GM21786 (cell line): ENCODE measurements around the gene COL9A3.

Experiments used
- ATAC-seq: cut with Tn5 transposase; IDR thresholded peaks from one replicate; pipeline ENCODE4 v1.9.1; 2021; ENCODE audit not compliant: unreplicated experiment

Gene COL9A3

DNA sequence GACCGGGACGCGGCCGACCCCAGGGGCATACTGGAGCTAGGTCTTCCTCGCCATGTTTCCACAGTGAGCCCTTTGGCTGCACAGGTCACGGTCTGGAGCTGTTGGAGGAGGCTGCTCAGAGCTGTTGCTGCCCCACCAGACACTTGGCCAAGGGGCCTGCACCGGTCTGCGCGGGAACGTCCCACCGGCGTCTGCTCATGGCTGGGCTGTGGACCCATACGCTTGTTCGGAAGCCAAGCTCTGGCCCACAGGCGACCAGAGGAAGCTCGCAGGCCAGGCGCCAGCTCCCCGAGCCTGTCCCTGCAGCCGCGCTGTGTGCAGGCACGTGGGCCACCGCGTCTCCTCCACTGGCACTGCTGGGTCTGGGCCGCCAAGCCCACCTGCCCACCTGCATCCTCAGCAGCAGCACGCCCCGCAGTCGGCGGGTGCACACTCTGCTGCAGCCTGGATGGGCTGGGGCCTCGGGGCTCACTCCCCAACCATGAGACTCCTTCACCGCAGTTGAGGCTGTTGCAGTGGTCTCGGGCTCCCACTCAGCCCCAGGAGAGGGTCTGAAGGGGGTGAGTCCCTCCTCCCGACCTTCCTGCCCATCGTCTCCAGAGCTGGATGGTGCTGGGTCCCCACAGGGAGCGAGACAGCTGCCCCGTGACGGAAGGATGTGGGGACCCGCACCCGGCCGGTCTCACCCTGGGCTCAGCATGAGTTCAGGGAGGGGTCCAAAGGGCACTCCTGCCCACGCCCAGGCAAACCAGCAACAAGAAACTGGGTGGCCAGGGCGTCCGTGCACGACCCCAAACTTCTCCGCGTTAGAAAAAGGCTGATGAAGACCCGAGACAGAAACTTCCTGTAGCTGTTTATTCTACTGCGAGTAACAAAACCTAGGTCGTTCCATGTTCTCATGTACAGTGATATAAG, 60.3 kb downstream of the COL9A3 start:
- ATAC-seq = no peak

DNA sequence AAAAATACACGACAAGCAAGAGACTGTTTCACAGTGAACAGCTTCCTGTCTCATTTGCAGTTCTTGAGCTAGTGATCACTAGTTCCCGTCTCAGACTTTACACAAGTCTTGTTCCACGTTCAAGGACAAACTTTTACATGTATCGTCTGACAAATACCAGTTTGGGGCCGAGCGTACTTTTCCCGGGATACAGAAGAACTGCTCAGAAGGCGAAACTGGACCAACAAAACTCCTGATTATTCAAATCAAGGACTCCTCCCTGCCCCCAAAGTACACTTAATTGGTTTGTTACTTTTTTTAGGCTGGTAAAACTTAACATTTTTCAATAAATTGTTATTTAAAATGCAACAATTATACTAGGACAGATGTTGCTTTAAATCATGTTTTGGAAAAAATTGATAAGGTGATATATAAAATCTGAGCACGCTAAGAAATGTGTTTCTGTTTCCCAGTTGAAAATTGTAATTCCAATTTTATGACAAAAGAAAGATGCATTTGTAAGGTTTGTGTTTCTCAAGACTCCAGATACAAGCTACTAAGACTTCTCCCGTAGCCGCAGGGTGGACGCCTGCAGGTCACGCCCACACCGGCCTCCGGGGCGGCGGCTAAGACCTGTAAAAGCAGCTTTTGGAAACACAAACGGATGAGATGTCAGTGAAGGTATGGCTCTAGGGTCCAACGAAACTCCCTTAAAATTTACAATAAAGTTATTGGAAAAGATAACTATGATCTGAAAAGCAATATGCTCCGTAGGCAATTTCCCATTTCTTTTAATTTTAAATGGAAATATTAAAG, 61.6 kb downstream of the COL9A3 start:
- ATAC-seq = no peak

DNA sequence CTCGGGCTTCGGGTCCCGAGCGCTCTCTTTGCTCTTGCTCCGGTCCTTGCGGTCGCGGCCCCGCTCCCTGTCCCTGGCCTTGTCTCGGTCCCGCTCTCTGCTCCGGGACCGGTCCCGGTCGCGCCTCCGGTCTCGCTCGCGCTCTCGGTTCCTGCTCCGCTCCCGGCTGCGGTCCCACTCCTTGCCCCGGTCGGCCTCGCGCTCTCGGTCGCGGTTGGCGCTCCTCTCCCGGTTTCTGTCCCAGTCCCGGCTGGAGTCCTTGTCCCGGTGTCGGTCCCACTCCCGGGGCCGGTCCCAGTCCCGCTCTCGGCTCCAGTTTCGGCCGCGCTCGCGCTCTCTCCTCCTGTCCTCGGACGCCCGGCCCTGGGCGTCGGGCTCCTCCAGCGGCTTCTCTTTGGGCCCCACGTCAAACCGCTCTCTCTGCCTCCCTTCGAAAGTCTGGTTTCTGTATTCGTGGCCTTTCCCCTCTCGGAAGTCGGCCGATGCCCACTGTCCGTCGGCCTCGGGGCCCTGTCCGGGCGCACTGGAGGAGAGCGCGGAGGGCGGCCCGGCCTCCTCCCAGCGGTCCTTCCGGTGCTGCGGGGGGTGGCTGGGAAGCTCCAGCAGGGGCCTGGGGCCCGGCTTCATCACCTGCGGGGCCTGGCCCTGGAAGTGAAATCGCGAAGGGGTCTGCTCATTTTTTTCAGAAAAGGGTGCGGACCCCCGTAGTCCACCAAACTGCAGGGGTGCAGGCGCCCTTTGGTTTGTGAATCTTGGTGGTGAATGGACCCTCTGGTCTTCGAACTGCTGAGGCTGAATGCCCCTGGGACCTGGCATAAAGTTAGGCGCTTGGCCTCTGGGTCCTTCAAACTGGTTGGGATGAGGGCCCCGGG, 62.7 kb downstream of the COL9A3 start:
- no peak for ATAC-seq

DNA sequence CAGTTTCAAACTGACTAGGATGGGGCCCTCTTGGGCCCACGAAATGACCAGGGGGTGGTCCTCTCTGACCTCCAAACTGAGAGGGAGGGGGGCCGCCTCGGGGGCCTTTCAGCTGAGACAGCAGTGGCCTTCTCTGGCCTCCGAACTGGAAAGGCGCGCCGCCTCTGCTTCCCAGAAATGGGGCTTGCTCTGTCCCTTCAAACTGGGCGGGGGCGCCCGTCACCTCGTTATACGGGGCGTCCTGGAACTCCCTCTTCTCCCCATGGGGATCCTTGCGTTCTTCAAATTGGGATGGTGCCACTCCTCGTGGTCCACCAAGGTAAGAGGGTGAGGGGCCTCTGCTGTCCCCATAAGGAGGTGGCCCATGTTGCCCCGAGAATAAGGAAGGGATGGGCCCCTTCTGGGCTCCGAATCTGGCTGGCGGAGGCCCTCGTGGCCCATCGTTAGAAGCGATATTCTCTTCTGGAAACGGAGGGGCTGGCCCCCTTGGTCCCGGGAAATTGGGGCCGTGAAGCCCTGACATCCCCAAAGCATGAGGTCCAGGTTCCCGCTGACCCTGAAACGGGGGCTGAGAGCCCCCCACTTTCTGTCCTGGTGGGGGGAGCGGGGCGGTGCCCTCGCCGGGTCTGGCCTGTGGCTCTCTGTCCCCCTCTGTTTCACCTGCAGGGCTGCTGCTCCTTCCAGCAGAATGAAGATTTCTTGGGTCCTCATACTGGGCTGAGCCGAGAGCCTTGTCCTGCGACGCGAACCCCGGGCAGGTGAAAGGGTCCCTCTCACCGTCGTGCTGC, 63.5 kb downstream of the COL9A3 start:
- no peak for ATAC-seq

DNA sequence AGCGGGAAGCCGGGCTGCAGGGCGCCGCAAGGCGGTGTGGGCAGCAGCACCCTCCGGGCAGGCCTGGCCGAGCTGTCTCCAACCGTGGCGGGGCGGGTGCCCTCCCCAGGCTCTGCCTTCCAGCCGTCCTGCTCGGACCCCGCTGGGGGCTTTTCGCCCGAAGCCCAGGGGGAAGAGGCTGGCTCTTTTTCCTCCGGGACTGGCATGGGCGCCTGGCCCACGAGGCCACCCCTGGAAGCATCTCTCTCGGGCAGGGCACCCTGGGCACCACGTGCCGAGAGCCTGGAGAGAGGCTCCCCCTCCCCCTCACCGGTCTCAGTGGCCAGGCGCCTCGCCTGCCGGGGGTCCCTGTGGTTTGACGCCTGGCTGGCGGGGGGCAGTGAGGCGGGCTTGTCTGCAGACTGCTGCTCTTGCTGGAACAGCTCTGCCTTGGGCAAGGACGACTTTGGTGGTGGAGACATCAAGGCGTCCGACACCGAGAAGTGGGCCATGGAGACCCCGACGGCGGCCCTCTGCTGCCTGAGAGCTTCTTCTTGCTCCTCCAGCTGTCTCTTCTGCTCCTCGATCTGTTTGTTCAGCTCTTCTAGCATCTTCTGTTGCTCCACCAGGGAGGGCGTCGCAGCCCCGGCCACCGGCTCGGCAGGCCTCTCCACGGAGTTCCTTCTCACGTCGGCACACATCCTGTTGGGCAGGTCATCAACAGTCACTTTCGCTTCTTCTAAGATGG, 64.2 kb downstream of the COL9A3 start:
- no peak for ATAC-seq

DNA sequence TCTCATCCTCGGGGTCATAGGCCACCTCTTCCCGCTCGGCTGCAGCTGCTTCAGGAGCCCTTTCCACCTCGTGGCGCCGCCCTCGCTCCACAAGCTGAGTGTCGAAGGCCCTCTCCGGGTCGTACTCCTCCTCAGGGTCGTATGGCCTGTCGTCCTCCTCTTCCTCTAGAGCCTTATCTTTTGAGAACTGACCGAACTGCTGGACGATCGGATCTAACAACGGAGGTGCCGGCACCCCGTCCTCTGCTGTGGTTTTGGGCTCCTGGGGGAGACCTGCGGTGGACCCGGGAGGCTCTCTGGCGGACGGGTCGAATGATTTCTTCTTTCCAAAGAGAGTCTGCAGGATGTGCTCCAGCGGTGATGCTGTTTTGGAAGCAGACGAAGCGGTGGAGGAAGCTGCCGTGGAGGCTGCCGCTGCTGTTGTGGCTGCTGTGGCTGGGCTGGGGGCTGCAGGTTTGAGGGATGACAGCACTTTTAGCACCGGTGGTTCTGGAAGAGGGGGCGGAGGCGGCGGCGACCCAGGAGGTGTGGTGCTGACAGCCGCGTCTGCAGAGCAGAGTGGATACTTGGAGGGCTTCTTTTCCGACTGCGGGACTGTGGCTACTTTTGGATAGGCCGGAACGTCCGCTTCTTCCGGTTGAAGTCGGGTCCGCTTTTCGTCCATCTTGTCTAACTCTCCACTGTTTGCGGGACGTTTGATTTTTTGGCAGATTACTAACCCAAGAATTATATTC, 65.0 kb downstream of the COL9A3 start:
- ATAC-seq = no peak

DNA sequence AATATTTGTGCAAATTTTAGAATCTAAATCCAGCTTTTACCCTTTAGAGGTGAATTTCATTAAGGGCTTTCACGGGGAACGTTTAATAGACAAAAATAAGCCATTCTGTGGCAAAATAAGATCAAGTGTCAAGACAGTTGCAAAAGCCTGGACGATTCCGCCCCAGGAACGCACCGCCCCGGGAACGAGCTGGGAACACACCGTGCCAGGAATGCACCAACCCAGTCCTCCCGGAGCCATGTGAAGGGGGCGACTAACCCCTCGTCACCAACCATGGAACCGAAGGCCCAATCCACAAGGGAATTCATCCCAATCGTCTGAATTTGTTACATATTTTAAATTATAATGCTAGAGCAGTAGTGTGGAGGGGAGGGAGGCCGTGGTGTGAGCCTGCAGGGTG, 65.6 kb downstream of the COL9A3 start:
- ATAC-seq = no peak

DNA sequence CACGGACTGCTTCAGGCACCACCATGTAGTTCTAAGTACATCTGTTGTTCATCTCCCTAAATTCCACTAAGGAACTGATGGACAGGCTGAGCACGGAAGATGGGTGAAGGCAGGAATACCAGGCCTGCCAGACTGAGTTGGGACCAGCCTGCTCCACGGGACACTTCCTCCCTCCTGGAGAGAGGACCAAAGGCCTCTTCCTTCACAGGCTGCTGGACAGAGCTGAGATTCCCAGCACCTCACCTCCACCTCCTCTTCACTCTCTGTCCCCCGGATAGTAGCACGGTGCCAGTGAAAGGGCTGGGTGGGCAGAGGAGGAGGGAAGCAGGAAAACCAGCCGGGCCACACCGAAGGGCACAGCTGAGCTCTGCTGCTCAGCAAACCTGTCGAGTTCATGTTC, 67.7 kb downstream of the COL9A3 start:
- ATAC-seq = no peak

DNA sequence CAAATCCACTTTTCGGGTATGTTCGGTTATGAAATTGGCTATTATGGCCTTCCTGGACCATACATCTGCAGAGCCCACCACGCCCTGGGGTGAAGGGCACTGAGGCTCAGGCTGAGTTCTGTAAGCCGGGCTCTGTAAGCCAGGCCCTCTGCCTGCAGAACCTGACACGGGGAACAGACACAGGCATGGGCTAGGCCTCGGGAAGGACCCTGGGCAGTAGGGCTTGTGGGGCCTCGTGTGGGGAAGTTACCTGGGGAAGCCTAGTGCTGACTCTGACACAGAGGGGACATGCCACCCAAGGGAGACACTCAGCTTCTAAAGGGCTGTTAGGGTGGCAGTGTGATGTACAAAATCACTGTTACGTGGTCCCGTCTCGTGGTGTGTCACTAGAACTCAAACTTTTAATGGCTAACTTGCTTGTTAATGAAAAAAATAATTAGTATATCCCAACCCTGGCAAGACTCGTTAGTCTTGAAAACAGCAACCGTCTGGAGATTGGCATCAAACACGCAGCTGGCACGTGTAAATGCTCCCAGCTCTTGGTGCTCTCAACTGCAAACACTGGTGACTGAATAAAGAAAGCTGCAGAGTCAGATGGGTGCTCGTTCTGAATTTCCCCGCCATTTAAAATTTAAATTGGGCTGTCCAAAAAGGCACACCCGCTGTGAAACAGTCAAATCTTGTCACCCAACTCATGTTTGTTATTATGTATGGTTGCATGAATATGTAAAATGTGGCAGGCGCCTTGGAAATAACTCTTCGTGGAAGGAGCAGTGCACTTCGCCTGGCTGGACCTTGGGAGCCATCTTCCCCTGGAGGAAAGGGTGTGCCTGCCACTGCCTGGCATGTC, 68.4 kb downstream of the COL9A3 start:
- no peak for ATAC-seq

DNA sequence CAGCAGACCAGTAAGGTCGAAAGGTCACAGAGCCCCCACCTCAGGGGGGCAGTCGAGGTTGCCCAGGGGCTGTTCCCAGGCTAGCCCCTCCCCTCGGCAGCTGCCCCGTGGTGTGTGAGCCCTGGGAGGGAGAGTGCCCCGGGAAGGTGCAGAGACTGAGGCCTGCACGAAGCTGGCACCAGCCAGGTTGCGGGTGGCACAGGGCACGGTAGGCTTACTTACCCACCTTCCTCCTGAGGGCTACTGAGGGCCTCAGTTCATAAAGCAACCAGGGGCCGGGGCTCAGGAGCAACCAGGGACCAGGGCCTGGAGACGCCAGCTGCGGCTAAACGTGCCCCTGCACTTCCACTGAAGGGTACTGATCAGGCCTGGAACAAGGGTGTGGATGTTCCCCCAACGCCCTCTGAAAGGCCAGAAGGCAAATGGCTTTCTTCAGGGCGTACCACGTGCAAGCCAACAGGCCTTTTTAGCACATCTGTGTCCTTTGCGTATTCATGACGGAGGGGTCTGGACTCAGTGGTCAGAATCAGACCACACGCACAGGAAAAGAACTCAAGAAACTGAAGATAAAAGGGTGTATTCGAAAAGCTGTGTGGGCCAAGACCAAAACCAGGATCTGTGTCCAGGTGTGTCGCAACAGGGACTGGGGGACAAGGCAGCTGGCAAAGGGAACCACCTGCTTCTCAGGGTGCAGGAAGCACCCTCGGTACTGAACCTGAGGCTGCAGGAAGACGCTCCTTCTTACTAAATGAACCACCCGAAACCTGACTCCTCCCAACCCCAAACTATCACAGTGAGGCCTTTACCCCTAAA, 69.3 kb downstream of the COL9A3 start:
- no peak for ATAC-seq

DNA sequence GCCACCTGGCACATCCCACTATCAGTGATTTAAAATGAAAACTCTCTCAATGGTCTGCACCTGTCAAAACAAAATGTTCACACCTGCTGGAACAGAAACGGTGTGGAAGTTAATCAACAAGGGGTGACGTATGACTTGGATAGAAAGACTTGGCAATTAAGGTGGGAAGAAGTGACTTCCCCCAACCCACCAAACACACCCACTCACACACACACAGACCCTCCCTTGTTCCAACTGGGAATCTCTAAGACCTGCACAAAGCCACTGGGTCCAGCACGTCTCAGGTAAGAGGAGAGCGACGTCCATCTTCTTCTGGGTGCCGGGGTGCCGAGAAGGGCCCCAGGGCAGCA, 69.8 kb downstream of the COL9A3 start:
- no peak for ATAC-seq

DNA sequence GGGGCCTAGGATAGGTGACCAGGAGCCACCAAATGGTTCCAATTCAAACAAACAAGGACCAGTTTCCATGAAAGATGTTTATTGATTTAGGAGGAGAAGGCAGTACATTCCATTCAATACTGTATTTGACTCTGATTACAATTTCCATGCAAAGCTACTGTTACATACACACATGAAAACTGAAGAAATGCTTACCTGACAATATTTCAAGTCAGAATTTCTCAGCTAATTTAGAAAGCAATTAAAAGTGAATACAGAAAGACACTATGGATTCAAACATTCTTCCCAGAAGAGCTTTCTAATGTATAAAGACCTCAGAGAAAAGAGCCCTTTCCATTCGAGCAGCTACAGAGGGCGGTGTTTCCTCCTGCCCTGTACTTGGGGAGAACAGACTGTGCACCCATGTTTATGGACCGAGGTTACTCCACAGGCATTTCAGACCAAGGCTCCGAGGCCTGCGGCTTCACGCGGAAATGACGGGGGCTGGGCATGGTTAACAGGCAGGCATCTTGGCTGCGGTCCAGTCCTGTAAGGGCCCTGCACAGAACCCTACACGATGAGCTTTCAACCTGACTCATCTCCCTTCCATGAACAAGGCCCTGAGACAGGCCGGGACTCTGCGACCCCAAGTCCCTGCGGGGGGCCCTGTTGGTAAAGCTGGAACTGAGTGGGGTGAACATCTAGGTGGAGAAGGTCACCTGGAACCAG, 70.5 kb downstream of the COL9A3 start:
- ATAC-seq = no peak

DNA sequence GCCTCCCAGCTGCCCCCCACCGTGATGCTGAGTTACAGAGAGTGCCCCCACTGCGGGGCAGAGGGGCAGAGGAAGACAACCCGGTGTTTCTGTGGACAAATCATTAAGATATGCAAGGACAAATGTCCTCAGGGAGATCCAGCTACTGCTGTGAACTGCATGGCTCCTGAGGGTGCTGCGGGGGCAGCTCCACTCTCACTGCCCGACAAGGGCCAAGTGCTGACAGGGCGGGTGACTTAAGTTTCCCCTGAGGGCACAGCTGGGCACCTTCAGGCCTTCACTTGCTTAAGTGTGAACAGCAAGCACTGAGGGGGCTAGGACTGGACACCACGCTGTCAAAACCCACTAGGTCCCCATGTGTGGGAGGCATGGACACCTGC, 71.0 kb downstream of the COL9A3 start:
- ATAC-seq = no peak

DNA sequence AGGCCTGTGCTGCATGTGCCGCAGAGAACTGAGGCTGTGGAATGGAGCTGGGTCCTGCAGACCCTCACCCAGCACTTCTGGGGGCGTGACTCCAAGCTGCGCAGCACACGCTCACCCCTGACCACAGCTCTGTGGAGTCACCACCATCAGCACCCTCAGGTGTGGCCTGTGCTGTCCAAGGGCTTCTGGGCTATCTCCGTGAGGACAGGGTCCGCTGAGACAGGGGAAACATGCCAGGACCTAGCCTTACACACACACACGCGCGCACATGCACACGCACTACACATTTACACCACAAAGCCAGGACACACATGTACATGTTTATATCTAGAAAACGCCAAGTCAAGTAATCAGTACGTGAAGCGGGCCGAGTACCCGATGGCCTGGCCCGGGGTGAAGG, 71.6 kb downstream of the COL9A3 start:
- no peak for ATAC-seq

DNA sequence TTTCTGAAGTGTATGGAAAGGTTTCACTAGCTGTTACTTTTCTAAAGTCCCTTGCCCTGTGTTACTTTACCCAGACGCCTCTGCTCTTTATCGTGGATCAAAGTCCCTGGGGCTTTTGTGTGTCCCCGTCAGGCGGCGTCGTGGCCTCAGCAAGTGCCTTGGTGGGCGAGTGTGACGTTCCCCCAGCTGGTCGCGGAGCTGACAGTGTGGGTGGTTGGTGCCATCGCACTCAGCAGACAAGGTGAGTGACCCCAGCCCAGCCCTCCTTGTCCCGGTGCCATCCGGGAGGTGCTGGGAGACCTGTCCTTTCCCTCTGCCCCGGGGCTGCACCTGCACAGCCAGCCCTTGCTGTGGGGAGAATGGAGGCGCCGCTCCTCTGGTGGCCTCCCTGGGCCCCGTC, 72.1 kb downstream of the COL9A3 start:
- no peak for ATAC-seq

DNA sequence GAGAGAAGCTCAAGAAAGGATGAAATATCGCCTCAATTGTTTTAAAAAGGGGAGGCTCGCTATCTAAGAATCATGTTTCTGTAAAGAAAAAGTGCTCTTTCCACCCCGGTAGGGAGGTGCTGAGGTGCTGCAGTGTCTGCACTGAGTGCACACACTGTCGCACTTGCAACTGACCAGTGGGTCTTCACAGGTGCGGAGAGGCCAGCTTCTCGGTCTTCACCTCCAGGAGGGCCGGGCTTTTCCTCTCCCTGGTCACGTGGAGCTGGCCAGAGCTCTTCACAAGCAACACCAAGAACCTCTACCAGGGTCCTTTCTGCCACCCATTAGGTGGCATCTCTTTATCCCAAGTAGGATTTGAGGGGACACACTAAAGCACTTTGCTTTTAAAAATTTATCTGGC, 72.6 kb downstream of the COL9A3 start:
- no peak for ATAC-seq

DNA sequence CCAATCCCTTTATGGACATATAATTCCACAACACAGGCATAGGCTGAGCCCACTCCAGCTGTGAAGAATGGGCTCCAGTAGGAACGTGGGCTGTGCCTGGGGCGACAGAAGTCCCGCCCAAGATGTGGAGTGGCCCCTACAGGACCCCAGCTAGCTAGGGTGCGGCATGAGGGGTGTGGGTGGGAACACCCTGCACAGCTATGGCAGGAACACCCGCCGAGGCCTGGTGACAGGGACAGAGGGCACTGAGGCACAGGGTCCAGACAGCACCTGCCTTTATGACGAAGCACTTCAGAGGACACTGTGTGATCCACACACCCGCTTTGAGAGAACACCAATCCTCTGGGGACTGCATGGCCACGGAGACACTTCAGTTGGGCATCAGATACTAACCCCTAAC, 73.0 kb downstream of the COL9A3 start:
- ATAC-seq = no peak
